HL-60 (cell line): ENCODE measurements around the gene FGG.

Experiments
- DNase-seq, 2 experiments: peaks; one replicate each; pipeline ENCODE4 v3.0.0-alpha.2; 2010 to 2020; ENCODE audit warnings: low read depth in 1 of 2, low spot score in 1 of 2
- H3K27ac ChIP-seq: fragments of 250-450 bp; sonication (Bioruptor Pico); replicated peaks from 2 replicates; pipeline ENCODE4 v1.5.1; 2020; ENCODE audit warnings: mild to moderate bottlenecking, moderate library complexity
- H3K27me3 ChIP-seq: fragments of 250-450 bp; sonication (Bioruptor Pico); 2 replicates; pipeline ENCODE4 v1.5.1; 2021; ENCODE audit warnings: mild to moderate bottlenecking, moderate library complexity; ENCODE audit not compliant: insufficient read depth, poor library complexity, severe bottlenecking
- H3K4me3 ChIP-seq: replicated peaks from 2 replicates; pipeline ENCODE4 v1.5.1; 2011; ENCODE audit warnings: mild to moderate bottlenecking, control low read depth, low read length; ENCODE audit not compliant: insufficient read depth
- CTCF ChIP-seq: IDR thresholded peaks from one replicate; pipeline ENCODE4 v1.5.1; 2011; ENCODE audit warnings: low read length, control low read depth, inconsistent platforms; ENCODE audit not compliant: insufficient read depth
- GABPA ChIP-seq: IDR thresholded peaks from 2 replicates; pipeline ENCODE4 v1.6.1; 2012; ENCODE audit warnings: low read depth
- POLR2AphosphoS5 ChIP-seq: IDR thresholded peaks from 2 replicates; pipeline ENCODE4 v1.6.1; 2012; ENCODE audit warnings: low read depth
- REST ChIP-seq: IDR thresholded peaks from 2 replicates; pipeline ENCODE4 v1.6.1; 2012; ENCODE audit warnings: low read depth; ENCODE audit not compliant: insufficient replicate concordance
- SPI1 ChIP-seq: IDR thresholded peaks from 2 replicates; pipeline ENCODE4 v1.6.1; 2012; ENCODE audit warnings: low read depth, mild to moderate bottlenecking, borderline replicate concordance

Gene FGG

GRCh38 chr4:154559494-154560418 lies 52.7 kb downstream of the FGG start:
- peak; percentile 12 to 21 for DNase-seq
- Histone ChIP-seq H3K4me3 (no peak overlapping the region), H3K27me3 (no peaks in the 10 kb centered on the region), H3K27ac (no peak overlapping the region)
- TF ChIP-seq CTCF: peak; percentile 24
- TF ChIP-seq GABPA: no peak
- no peak for TF ChIP-seq SPI1

GRCh38 chr4:154559141-154559493 lies 53.3 kb downstream of the FGG start:
- no peak overlapping the region for H3K4me3 ChIP-seq
- no peaks in the 10 kb centered on the region for H3K27me3 ChIP-seq
- TF ChIP-seq SPI1 (no peak), POLR2AphosphoS5 (no peak), CTCF (no peak), REST (no peak), GABPA (no peak)
- DNase-seq: no peak
- no peak overlapping the region for H3K27ac ChIP-seq
